AML-193 (cell line): ENCODE results near the gene CCDC59.
"Not testable (repeated sequence)": the region's sequence is repeated elsewhere in the genome, so short reads cannot be mapped to it uniquely, and the experiment has no call there.

Experiments used
- DNase-seq, 2 experiments: peaks; one replicate each; lab custom pipeline; 2025; lab: John Stamatoyannopoulos, UW

Gene CCDC59

DNA sequence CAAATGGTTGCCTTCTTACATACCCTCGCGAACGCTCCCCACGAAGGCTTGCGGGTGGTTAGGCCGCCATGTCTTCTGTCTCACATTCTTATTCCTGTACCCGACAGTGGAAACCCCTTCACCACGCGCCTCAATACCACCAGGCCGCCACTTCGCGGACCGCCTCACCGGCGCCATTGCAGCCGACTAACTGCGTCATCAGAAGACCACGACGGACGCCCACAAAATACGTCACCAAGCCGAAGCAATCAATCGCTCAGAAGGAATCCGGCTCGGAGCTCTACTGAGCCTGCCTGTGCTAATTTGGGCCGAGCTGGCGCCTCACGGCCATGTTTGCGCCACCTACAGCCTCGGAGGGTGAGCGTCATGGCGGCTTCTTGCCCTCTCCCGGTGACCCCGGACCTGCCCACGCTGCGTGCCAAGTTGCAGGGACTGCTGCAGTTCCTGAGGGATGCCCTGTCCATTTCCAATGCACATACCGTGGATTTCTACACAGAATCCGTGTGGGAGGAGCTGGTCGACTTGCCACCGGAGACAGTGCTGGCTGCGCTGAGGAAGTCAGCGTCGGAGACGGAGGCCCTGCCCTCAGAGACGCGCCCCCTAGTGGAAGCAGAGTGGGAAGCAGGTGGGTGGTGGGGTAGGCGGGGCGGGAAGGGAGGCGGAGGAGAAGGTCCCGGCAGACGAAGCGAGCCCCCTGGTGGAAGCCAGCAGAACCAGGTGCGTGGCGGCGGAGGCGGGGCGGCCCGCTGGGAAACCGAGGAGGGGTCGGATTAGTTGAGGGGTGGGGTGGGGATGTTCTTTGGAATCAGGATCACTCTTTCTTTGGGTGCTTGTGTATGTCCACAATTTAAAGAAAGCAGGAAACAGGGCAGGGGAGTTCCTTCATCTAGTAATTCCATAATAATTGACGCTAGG is at the start of gene CCDC59, which contains the start of gene METTL25:
TSS of gene CCDC59 (minus strand) at position 188 of the 915 bp plus-strand sequence. CDS start at position 177, 11 bp downstream.
TSS of gene METTL25 (plus strand) at position 330 of the 915 bp plus-strand sequence. CDS start at position 367, 37 bp downstream.
- DNase-seq = peak; percentile 91 to 92

- no peak for DNase-seq
Measured at GRCh38 chr12:82407481-82407880, 49.3 kb upstream of the CCDC59 start.

DNA sequence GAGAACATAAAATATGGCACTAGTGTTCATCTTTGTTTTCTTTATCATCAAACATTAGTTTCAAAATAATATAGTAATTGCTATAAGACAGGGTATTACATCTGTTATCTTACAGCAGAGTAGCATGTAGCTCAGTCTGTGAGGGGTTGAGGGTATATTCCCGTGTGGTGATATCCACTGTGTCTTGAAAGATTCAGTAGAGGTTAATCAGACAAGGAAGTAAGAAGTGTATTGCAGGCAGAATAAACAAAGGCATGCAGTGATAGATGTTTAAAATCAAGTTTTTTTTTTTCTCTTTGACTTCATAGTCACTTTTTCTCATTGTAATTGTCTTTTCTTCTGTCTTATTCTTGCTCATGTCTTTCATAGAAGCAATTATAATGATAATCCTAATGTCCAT is 48.5 kb upstream of the CCDC59 start:
- no peak for DNase-seq

- DNase-seq = no peak
Measured at GRCh38 chr12:82400819-82401218, 42.6 kb upstream of the CCDC59 start.

GRCh38 chr12:82398879-82399278 is 40.7 kb upstream of the CCDC59 start:
- no peak for DNase-seq

DNA sequence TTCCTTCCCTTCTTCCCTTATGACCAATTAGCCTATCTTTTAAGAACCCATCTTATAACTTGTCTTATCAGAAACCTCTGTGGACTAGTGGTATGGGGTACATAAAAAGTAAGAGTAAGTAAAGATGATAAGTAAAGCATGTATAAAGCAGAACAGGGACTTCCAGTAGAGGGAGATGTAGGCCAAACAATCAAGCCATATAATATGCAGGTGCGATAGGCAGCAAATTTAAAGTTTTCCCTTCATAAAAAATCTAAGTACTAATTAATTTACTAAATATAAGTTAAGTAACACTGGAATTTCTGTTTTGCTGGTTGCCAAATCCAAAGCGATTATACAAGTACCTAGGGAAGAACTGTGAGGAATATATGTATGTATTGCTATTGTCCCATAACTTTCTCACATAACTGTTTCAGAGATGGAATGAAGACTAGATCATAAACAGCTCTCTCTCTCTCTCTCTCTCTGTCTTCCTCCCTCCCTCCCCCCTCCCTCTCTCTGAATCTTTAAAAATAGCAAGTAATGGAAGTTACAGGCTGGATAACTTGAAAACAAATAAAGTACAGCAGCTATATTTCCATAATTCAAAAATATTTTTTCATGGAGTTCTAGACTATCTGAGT is 25.9 kb upstream of the CCDC59 start:
- peak; percentile 17 to 20 for DNase-seq

DNA sequence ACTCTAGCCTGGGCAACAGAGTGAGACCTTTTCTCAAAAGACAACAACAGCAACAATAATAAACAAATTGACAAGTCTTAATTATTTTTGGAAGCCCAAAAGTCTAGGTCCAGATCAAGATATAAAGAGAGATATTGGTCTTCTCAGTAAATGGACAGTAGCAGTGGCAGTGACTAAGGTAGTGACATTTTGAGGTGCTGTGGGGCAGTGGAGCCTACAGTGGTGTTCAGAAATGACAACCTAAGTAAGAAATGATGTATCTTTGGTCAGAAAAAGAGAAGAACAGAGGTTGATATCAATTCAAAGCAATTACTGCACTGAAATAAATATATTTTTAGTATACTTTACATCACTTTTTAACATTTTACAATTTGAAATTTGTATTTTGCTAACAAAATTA is 20.8 kb upstream of the CCDC59 start:
- DNase-seq = no peak

- no peak for DNase-seq
Measured at GRCh38 chr12:82375201-82375600, 17.0 kb upstream of the CCDC59 start.

- DNase-seq = no peak
Measured at GRCh38 chr12:82366197-82366596, 8.0 kb upstream of the CCDC59 start.

DNA sequence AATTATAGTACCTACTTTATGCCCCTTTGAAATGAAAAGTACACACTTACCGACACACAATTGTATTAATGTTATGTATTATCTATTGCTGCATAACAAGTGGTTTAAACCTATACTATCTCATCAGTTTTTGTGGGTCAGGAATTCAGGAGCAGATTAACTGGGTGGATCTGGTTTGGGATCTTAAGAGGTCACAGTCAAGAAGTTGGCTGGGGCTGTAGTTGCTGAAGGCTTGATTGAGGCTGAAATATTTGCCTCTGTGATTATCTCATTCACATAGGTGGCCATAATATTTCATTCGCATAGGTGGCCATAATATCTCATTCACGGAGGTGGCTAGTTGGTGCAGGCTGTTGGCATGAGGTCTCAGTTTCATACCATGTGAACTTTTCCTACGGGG is 5.8 kb upstream of the CCDC59 start:
- no peak for DNase-seq

DNA sequence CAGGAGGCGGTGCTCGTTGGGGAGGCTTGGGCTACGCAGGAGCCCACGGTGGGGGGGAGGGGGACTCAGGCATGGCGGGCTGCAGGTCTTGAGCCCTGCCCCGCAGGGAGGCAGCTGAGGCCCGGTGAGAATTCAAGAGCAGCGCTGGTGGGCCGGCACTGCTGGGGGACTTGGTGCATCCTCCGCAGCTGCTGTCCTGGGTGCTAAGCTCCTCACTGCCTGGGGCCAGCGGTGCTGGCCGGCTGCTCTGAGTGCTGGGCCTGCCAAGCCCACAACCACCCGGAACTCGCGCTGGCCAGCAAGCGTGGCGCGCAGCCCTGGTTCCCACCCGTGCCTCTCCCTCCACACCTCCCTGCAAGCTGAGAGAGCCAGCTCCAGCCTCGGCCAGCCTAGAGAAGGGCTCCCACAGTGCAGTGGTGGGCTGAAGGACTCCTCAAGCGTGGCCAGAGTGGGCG is 3.3 kb upstream of the CCDC59 start:
- no peak for DNase-seq

- not testable (repeated sequence) for DNase-seq
Measured at GRCh38 chr12:82360834-82361233, 2.6 kb upstream of the CCDC59 start.

DNA sequence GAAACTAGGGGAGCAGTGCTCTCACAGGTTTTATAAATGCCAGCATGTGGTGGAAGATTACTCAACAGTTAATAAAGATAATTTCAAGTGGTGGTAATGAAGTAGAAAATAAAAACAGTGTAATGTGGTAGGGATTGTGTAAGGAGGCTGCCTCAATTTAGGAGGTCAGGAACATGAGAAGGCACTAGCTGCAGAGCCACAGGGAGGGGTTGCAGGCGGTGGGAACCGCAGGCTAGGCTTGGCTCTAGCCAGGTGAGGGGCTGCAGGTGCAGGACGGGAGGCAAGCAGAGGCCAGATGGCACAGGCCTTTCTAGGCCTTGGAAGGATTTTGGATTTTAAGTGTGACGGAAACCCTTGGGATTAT is 910 bp upstream of the CCDC59 start:
- peak; percentile 31 to 33 for DNase-seq

GRCh38 chr12:82357845-82358199 is 365 bp downstream of the CCDC59 start:
- DNase-seq = no peak

- no peak for DNase-seq
Measured at GRCh38 chr12:82357340-82357739, 847 bp downstream of the CCDC59 start.

DNA sequence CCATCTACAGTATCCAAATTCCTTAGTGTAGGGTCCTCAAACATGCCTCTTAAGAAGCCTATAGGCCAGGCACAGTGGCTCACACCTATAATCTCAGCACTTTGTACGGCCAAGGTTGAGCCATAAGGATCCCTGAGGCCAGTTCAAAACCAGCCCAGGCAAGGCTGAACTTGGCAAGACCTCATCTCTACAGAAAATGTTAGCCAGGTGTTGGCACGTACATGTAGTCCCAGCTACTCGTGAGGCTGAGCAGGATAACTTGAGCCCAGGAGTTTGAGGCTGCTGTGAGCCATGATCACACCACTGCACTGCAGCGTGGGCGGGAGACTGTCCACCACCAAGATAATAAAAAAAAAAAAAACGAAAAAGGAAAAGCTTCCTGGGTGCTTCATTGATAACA is 6.8 kb downstream of the CCDC59 start:
- no peak for DNase-seq

- DNase-seq = no peak
Measured at GRCh38 chr12:82350161-82350560, 8.0 kb downstream of the CCDC59 start.

- no peak for DNase-seq
Measured at GRCh38 chr12:82329508-82329907, 28.7 kb downstream of the CCDC59 start.

DNA sequence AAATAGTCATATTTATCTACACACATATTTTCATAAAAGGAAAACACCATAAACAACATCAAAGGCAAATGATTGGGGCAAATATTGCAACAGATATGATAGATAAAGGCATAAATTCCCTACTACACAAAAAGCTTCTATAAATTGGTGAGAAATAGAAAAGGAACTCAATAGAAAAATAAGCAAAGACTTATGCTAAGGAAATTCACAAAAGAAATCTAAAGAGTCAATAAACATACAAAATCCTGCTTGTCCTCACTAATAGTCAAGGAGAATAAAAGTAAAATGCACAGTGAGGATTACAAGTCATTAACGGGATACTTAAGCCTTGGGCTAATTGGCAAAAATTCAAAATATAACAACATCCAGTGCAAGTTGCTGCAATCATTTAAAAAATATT is 30.3 kb downstream of the CCDC59 start:
- DNase-seq = no peak

DNA sequence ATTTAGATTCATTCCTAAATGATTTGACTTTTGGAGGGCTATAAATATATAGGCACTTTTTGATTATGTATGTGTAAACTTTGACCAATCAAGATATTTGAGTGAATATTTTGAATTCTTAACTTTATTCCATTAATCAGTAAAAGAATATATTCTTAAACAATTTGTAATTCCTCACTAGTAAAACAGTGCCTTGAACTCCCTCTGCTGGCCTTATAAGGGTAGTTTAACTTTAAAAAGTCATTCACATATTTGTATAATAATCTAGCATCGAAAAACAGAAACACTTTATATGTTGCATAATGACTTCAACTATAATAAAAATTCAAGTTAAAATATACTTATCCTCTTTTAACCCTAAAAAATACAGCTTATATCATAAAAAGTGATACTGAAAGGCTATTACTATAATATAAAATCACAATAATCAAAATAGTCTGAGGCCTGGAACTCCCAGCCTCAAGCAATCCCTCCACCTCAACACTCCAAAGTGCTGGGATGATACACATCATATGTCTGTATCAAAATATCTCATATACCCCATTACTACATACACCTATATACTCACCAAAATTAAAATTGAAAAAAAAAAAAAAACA is 31.2 kb downstream of the CCDC59 start:
- DNase-seq = peak; percentile 35 to 43

DNA sequence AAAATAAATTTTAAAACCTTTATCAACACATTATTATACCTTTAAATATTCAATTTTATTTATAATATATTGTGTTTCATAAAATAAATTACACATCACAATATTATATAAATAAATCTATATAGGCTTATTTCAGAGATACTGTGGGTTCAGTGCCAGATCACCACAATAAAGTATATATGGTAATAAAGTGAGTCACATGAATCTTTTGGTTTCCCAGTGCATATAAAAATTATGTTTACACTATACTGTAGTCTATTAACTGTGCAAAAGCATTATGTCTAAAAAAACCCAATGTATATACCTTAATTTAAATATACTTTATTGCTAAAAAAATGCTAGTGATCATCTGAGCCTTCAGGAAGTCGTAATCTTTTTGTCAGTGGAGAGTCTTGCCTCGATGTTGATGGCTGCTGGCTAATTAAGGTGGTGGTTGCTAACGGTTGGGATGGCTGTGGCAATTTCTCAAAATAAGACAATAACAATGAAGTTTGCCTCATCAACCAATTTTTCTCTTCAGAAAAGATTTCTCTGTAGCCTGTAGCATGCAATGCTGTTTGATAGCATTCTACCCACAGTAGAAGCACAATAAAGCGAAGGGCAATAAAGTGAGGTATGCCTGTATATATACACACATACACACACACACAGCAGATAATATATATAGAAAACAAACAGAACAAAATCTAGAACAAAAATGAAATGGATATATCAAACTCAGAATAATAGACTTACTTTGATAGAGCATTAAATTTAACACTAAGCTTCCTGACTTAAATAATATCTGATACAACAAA is 32.4 kb downstream of the CCDC59 start:
- DNase-seq = no peak

DNA sequence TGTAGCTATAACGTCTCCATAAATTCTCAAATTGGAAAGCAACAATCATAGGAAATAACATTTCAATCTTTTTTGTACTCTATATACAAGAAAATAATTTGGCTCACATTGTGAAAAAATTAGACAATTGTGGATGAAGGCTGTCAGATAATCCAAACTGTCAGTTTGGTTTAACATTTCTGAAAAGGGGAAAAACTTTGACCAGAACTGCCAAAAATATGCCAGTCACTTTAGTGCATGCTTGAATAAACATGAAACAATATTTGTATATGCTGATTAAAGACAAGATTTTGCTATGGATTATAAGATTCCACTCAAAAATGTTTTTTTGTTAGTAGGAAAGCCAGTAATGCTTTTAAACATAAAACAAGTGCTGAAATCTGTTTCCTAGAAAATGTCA is 38.9 kb downstream of the CCDC59 start:
- no peak for DNase-seq
